GM12872 (cell line): Measurements from ENCODE around the gene RSPH4A.

Experiments used
- CTCF ChIP-seq: IDR thresholded peaks from 3 replicates; pipeline ENCODE4 v1.5.1; 2011; ENCODE audit warnings: low read depth, mild to moderate bottlenecking, low read length, moderate library complexity; ENCODE audit not compliant: insufficient read depth

The RSPH4A gene

GRCh38 chr6:116575227-116575626 lies 41.1 kb upstream of the RSPH4A start:
- no peak for TF ChIP-seq CTCF

GRCh38 chr6:116577486-116577885 lies 38.8 kb upstream of the RSPH4A start:
- TF ChIP-seq CTCF: no peak

GRCh38 chr6:116578335-116578734 lies 37.9 kb upstream of the RSPH4A start:
- no peak for TF ChIP-seq CTCF

- TF ChIP-seq CTCF: no peak
Observed at GRCh38 chr6:116579143-116579542, 37.1 kb upstream of the RSPH4A start.

- TF ChIP-seq CTCF: no peak
Observed at GRCh38 chr6:116580198-116580597, 36.1 kb upstream of the RSPH4A start.

GRCh38 chr6:116586276-116586675 lies 30.0 kb upstream of the RSPH4A start:
- TF ChIP-seq CTCF: no peak

- no peak for TF ChIP-seq CTCF
Observed at GRCh38 chr6:116586738-116587137, 29.5 kb upstream of the RSPH4A start.

- TF ChIP-seq CTCF: no peak
Observed at GRCh38 chr6:116595247-116595646, 21.0 kb upstream of the RSPH4A start.
